ENCODE data around the gene CMTM4.
"Not testable (repeated sequence)": the region's sequence is repeated elsewhere in the genome, so short reads cannot be mapped to it uniquely, and the experiment has no call there.

Gene CMTM4

GRCh38 chr16:66569827-66570405, 126.6 kb downstream of the CMTM4 start:
- no peak for DNase-seq (ENCODE audit: low read depth in 1 of 2, low spot score in 1 of 2)

GRCh38 chr16:66569131-66569530, 127.4 kb downstream of the CMTM4 start:
- DNase-seq (ENCODE audit: low read depth in 1 of 2, low spot score in 1 of 2) = no peak

DNA sequence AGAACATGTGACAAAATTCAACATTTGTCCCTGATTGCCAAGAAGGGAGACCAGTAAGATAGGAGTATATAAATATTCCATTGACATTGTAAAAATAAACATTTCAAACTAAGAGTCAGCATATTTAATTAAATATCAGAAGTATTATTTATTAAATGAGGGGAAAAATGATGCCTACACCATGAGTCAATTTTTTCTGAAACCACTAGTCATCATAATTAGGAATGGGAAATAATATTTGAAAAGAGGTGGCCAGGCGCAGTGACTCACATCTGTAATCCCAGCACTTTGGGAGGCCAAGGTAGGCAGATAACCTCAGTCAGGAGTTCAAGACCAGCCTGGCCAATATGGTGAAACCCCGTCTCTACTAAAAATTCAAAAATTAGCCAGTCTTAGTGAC, 128.2 kb downstream of the CMTM4 start:
- DNase-seq (ENCODE audit: low read depth in 1 of 2, low spot score in 1 of 2) = no peak

DNA sequence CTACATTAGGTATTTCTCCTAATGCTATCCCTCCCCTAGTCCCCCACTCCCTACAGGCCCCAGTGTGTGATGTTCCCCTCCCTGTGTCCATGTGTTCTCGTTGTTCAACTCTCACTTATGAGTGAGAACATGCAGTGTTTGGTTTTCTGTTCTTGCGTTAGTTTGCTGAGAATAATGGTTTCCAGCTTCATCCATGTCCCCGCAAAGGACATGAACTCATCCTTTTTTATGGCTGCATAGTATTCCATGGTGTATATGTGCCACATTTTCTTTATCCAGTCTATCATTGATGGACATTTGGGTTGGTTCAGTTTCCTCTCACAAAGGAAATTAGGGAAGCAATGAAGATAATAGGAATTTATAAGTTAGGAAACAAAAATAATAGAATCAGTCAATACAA, 129.3 kb downstream of the CMTM4 start:
- not testable (repeated sequence) for DNase-seq (ENCODE audit: low read depth in 1 of 2, low spot score in 1 of 2)

GRCh38 chr16:66566051-66566901, 130.3 kb downstream of the CMTM4 start, which contains the start of gene CMTM1:
Gene CMTM1, plus strand, starts transcription at chr16:66566439. Its CDS starts 75 bp downstream, at chr16:66566514.
- no peak for DNase-seq (ENCODE audit: low read depth in 1 of 2, low spot score in 1 of 2)
